ENCODE results near the gene UBTD2.
"Not testable (repeated sequence)": the region's sequence is repeated elsewhere in the genome, so short reads cannot be mapped to it uniquely, and the experiment has no call there.

UBTD2 gene, protein sequence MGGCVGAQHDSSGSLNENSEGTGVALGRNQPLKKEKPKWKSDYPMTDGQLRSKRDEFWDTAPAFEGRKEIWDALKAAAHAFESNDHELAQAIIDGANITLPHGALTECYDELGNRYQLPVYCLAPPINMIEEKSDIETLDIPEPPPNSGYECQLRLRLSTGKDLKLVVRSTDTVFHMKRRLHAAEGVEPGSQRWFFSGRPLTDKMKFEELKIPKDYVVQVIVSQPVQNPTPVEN

DNA sequence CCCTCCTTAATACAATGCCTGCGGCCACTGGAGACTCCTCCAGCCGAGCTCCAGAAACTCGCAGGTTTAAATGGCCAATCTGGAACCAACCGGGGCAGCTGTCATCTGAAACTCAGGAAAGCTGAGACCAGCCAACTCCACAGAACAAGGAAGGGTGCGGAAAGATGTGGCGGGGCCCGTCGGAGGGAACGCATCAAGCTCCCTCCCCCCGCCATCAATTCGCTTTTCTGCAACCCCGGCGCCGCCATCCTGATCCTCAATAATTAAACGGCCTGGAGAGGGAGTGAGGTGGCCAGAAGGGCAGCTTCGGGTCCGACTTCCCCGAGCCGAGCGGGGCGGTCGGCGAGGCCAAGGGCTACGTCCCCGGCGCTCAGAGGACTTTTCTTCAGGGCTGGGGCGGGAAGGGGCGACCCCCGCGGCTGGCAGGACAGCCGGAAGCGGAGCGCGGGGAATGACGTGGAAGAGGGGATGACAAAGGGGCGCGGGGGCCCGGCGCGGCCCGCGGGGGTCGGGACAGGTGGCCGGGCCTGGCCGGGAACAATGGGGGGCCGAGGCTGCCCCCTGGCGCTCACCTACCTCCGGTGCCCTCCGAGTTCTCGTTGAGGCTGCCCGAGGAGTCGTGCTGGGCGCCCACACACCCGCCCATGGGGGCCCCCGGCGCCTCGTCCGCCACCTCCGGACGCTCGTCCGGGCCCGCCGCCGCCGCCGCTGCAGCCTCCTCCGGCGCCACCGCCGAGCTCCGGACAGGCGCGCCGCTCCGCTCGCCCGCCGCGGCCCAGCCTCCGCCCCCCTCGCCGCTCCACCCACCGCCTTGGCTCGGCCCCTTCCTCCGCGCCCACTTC lies at the start of gene UBTD2:
UBTD2 (minus strand) TSS at position 745 of the 842 bp plus-strand sequence; CDS start at position 646, 99 bp downstream.
- DNase-seq = peak; percentile 48

DNA sequence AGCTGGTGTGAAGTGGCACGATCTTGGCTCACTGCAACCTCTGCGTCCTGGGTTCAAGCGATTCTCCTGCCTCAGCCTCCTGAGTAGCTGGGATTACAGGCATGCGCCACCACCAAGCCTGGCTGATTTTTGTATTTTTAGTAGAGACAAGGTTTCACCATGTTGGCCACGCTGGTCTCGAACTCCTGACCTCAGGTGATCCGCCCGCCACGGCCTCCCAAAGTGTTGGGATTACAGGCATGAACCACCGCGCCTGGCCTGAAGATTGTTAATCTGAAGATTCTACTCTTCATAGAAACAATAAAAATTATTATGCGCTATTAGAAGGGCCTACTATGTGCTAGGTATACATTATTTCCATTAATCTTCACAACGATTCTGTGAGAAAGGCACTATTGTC lies 43.3 kb upstream of the UBTD2 start:
- not testable (repeated sequence) for DNase-seq

DNA sequence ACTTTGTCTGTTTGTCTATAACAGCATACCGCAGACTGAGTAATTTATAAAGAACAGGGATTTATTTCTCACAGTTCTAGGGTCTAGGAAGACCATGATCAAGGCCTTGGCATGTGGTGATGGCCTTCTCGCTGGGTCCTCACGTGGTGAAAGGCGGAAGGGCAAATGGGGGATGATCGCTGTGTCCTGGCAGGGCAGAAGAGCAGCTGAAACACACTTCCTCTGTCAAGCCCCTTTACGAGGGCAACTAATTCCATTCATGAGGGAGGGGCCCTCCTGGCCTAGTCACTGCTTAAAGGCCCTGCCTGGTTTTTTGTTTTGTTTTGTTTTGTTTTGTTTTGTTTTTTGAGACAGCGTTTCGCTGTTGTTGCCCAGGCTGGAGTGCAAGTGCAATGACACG lies 41.9 kb upstream of the UBTD2 start:
- DNase-seq = no peak

DNA sequence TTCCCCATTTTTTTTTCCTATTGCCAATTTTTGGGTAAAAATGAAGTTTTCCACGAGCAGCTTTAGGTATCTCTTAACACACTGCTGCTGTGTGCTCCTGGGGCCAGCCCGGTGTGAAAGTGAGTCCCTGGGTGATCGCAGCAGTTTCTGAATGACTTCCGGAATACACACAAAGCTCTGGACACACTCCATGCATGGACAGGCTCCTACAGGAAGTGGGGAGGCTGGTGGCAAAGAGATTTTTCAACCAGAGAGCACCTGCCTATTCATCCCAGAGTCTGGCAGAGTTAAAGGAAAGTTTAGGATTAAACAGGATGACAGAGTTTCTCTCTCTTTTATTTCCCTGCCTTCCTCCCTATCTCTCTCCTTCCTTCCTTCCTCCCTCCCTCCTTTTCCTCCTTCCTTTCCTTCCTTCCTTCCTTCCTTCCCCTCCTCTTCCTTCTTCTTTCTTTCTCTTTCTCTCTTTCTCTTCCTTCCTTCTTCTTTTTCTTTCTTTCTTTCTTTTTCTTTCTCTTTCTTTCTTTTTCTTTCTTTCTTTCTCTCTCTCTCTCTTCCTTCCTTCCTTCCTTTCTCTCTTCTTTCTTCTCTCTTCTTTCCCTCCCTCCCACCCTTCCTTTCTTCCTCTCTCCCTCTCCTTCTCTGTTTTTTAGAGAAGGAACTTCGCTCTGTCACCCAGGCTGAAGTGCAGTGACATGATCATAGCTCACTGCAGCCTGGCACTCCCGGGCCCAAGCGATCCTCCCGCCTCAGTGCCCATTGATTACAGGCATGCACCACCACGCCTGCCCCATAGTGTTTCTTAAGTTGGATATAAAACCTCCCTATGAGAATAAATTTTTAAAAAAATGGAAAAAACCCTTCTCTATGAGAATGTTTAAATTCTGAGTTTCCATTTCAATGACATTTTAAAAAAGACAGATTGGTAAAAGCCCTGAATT lies 38.7 kb upstream of the UBTD2 start:
- no peak for DNase-seq

DNA sequence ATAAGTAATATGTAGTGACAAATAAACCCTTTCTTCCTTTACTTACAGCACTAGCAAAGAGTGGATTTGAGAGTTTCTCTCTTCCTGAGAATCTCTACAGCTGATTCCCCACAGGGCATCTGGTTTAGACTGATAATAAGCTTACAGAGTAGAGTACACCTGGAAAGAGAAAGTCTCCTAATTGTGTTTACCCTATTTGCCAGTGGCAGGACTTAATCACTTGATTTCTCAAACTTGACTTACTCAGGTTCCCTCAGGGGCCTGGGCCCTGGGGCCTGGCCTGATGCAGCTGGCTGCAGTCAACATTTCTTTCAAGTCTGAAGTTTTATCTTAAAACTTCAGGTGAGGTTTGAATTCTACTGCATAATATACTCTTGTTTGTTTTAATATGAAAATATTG lies 38.0 kb upstream of the UBTD2 start:
- DNase-seq = peak; percentile 23

DNA sequence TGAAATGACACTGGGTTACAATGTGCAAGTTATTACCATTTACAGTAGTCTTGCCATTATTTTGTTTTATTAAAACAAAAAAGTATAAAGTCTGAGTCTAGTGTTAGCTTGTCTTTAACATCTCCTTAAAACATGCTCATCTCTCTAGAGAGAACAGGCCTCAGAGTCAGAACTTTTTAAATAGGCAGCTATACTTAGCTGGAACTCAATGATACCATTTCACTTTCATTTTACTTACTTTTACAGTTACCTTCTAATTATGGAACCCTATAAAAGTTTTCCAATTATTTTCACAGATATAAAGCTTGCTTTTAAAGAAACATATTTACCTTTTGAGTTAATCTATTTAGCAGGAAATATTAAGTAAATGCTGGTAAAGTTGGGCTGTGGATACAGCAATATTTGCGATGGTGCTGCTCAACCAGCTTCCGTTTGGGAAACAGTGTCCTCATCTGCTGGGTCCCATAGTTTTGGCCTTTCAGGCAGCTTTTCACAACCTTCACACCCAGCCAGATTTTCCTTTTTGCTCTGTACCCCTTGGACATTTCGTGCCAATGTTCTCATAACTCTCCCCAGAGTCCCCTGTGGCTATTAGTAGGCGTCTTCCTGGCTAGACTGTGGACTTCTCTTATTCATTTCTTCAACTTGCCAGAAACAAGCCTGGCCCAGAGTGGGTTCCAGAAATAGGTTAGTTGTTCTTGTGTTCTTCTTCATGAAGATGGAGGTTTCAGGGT lies 36.3 kb upstream of the UBTD2 start:
- DNase-seq = no peak

DNA sequence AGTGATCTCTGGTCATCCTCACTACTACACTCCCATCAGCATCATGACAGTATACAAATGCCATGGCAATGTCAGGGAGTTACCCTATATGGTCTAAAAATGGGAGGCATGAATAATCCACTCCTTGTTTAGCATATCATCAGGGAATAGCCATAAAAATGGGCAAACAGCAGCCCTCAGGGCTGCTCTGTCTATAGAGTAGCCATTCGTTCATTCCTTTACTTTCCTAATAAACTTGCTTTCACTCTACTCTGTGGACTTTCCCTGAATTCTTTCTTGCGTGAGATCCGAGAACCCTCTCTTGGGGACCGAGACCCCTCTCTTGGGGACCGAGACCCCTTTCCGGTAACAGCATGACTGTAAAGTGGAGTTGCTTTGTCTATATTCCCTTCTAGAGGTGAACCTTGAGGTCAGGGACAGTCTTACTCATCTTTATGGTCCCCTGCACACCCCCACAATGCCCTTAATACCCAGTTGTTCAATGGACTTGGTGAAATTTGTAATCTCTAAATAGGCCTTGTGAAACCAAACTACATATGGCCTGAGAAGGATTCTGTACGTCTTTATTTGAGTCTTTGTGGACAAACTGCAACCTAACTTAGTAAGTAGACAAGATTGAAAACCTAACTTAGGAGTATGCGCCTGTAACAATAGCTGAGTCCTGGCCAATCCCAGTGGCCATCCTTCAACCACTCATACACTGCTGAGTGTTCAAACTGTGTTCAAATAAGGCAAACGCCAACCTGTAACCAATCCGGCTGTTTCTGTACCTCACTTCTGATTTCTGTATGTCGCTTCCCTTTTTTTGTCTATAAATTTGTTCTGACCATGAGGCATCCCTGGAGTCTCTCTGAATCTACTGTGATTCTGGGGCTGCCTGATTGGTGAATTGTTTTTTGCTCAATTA lies 32.3 kb upstream of the UBTD2 start:
- DNase-seq = no peak

DNA sequence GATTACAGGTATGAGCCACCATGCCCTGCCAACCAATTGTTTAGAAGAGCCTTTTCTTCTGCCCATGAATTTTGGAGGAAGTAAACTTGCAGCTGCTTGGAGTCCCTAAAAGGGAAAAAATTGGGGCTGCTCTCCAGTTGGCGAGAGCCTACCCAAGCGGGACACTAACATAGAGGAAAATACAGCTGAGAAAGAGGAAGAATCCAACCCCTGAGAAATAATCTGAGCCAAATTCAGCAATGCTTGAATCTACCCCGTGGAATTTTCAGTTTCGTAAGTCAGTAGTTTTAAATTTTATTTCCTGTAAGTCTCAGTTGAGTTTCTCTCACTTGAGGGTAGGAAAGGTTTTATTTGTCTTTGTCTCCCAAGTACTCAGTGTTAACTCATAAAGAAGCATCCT lies 30.4 kb upstream of the UBTD2 start:
- DNase-seq = no peak

DNA sequence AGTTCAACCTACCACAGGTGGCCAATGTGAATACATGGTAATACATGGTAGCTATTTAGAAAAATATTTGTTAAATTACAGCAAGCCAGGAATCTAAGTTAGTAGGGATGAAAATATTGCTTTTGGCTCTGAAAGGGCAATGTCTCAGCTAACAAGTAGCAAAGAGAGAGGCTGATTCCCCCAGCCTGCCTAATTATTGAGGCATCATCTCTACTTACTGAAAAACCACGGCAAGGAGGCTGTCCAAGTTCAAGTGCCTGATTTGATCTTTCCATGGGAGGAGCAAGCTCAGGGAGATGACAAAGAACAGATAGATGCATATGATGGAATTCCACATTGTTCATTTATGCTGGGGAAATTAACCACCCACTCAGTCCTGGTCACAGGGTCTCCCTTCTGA lies 28.7 kb upstream of the UBTD2 start:
- DNase-seq = no peak

DNA sequence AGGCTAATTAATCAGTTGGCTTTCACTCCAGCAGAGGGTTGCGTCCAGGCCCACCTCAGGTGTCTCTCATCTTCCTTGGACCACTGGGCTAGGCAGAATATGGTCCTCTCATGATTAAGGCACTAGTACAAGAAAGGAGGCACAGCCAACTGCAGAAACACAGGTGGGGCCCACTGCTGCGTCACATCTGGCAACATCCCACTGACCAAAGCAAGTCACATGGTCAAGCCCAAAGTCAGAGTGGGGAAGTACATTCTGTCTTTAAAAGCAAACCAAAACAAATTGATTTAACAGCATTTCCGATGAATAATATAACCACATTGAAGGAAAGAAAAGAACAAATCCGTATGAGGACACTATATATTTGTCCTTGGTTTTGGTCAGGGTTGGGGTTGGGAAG lies 28.0 kb upstream of the UBTD2 start:
- DNase-seq = no peak

DNA sequence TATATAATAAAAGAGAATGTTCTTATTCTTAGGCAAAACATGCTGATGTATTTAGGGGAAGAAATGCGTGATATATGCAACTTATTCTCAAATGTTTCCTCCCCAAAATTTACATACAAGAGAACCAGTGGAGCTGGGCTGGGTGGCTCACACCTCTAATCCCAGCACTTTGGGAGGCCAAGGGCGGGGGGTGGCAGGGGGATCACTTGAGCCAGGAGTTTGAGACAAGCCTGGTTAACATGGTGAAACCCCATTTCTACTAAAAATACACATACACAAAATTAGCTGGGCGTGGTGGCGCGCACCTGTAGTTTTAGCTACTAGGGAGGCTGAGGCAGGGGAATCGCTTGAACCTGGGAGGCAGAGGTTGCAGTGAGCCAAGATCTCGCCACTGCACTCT lies 27.5 kb upstream of the UBTD2 start:
- no peak for DNase-seq

DNA sequence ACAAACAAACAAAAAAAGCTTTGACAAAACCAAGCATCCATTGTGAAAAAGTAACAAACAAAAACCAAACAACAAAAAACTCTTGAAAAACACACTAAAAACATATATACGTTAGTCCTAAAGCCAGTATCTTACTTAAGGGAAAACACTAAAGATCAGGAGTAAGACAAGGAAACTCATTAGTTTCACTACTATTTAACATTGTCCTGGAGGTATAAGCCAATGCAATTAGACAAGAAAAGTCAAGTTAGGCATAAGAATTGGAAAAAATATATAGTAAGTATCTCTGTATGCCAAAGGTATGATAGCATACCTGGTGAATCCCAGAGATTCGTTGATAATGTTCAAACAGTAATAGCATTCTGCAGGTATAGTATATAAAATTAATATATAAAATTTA lies 21.8 kb upstream of the UBTD2 start:
- DNase-seq = no peak

DNA sequence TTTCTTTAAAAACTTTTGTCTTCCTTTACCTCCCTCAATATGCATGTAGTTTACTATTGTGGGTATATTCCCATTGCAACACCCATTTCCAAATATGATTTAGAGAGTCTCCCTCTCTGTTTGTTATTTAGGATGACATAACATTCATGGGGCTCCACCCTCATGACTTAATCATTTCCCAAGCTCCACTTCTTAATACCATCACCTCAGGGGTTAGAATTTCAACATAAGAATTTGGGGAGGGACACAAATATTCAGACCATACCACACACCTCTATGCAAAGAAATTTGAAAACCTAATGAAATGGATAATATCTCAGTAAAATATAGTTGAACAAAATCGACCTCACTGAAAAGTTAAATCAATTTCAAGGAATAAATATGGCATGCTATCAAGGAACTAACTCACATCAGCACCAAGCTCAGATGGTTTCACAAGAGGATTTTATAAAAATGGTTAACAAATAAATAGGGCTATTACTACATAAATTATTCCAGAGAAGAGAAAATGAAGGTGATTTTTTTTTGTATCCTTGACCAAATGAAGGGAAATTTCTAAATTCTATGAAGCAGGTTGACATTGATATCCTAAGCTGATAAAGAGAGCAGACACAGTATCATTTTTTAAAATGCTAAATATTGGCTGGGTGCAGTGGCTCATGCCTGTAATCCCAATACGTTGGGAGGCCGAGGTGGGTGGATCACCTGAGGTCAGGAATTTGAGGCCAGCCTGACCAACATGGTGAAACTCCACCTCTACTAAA lies 20.2 kb upstream of the UBTD2 start:
- no peak for DNase-seq

DNA sequence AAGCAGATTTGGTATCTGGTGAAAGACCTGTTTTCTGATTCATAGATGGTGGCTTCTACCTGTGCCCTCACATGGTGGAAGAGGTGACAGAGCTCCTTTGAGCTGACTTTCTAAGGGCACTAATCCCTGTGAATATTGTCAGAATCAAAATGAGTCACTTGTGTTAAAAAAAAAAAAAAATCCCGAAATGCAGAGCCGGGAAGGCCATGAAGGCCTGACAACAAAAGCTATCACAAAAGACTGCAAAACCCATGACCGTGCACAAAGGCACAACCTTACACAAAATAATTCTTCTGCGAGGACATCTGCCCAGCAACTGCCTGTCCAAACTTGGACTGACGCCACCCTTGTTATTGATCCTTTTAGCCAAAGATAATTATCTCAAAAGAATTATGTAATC lies 19.6 kb upstream of the UBTD2 start:
- no peak for DNase-seq

DNA sequence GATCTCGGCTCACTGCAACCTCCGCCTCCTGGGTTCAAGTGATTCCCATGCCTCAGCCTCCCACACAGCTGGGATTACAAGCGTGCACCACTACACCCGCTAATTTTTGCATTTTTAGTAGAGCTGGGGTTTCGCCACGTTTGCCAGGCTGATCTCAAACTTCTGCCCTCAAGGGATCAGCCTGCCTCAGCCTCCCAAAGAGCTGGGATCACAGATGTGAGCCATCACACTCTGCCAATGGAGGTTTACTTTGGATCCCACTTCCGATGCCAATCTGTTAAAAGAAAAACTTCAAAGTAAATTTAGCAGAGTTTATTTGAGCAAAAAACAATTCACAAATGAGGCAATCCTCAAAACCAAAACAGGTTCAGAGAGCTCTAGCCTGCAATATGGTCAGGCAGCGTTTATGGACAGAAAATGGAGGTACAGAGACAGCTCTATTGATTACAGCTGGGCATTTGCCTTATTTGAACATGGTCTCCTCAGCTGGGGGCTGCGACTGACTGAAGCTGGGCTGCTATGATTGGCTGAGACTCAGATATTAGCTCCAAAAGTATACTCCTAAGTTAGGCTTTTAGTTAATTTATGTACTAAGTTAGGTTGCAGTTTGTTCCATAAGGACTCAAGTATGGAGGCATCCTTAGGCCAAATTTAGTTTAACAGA lies 18.6 kb upstream of the UBTD2 start:
- no peak for DNase-seq

DNA sequence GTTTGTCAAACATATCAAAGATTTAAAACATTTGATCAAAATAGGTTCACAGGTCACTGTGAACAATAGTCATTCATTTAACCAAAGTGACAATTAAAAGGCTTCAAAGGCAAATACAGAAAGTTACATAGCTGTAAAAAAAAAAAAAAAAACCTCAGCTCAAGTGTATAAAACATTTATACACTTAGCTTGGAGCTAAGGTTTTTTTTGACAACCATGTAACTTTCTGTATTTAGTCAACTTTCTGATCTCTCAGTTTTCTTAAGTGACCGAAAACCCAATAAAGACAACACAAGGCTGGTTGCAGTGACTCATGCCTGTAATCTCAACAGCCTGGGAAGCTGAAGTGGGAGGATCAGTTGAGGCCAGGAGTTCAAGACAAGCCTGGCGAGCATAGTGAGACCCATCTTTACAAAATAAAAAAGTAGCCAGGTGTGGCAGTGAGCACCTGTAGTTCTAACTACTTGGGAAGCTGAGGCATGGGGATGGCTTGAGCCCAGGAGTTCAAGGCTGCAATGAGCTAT lies 16.4 kb upstream of the UBTD2 start:
- no peak for DNase-seq

DNA sequence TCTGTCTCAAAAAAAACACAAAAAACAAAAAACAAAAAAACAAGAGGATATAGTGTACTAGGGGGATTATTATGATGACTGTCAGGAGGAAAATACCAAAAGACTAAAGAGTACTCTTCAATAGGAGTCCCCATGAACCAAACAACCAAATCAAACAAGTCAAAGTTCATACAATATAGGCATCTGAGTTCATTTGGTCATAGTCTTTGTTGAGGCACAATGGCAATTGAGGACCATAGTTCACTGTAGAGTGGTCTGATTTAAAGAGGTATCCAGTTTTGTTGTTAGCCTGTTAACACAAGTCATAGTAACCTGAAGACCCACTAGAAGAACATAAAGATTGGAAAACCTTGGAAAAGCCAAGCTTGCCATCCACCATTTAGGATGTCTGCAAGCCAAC lies 11.3 kb upstream of the UBTD2 start:
- DNase-seq = no peak

DNA sequence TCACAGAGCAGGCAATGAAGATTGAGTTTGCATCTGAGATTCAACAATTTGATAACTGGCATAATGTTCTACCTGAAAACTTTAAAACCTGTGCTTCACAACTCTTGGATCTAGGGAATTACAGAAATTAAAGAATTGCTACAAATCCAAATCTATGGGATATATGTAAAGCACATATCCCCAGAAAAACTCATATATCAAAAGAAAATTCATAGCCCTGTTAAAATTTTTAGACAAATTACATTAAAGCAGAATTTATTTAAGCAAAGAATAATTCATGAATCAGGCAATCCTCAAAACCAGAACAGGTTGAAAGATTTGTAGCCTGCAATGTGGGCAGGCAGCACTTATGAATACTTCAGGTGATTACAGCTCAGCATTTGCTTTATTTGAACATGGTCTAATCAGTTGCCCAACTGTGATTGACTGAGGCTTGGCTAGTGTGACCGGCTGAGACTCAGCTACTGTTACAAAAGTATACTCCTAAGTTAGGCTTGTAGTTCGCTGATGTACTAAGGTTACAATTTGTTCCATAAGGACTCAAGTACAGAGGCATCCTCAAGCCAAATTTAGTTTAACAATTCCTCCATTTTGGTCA lies 10.3 kb upstream of the UBTD2 start:
- DNase-seq = no peak

DNA sequence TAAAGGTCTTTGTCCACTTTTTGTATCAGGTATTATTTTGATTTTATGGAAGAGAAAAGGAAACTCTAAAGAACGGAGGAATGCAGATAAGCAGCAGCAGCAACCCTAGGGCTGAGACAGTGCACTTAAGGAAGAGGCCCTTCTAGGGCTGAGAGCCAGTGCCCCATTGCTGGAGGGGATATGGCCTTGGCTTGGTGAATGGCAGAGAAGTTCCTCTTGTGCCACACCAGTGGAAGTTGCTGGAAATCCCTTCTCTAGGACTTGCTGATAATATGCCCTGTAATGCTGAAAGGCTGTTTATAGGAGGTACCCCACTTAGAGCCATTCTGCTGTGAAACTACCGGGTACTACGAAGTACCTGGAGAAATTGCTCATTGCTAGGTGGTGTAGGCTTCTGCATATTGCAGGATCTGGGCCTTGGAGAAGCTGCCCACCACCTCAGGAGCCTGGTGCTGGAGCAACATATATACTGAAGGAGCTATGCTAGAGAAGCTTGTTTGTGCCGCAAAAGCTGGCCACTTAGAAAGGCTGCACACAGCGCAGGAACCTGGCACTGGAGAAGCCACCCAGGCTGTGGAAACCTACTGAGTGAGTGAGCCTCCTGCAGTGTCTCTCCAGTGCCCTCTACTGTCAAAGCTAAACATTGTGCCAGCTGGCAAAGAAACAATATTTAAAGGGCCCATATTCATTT lies 9.6 kb upstream of the UBTD2 start:
- peak; percentile 51 for DNase-seq
